ENCODE measurements around the gene CTRL. TPM values are rescaled to one million over a fixed set of nuclear protein-coding genes. Genes with fewer than 3 reads are reported as not detected.

Gene CTRL
- polyA plus RNA-seq, 1 donor (not counting 4 experiments of a cell fraction or from before 2014, with no cell fraction given), result 0.10 TPM

GRCh38 chr16:67951485-67951884 is 19.8 kb upstream of the CTRL start:
- no peak for FAIRE-seq

DNA sequence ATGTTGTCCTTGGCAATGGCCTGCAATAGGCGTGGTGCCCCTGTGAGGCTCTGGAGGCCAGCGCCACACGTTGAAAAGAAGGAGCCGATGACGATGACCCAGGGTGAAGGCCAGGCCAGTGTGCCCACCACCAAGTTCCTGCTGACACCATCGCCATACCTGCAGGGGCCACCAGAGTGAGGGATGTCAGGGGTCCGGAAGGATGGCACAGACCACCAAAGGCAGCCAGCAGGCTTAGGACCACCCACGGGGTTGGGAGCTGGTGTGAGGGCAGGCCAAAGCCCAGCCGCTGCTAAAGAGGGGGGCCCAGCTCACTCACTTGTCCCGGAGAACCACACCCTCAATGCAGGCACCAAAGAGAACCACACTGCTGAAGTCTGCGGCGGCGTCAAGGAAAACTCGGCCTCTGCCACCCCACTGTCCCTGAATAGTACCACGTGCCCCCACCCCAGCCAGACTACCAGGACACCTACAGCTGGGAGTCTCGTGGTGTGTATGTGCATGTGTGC is 18.7 kb upstream of the CTRL start:
- Histone ChIP-seq H3K9me3 (ENCODE audit: control insufficient read depth, low read depth, low read length) (no peaks in the 10 kb centered on the region), H3K9me1 (ENCODE audit: control insufficient read depth, extremely low read depth, insufficient read depth, low read length) (peaks cover 2% of the 10 kb centered on the region), H3K9ac (ENCODE audit: control insufficient read depth, extremely low read depth, insufficient read depth, low read length) (no peak overlapping the region), H4K20me1 (ENCODE audit: control insufficient read depth, extremely low read depth, insufficient read depth, low read length) (peaks cover 12% of the 10 kb centered on the region), H3K27me3 (ENCODE audit: control insufficient read depth, extremely low read depth, insufficient read depth, low read length) (no peaks in the 10 kb centered on the region), H2AFZ (ENCODE audit: control insufficient read depth, low read length) (no peak overlapping the region), H3K27ac (ENCODE audit: control insufficient read depth, insufficient read depth, low read length) (no peak overlapping the region), H3K36me3 (ENCODE audit: control insufficient read depth in 2 of 2, extremely low read depth in 1 of 2, insufficient read depth in 2 of 2, low read length in 2 of 2) (peaks cover 79 to 80% of the 10 kb centered on the region in 2 experiments), H3K4me1 (ENCODE audit: control insufficient read depth, extremely low read depth, insufficient read depth, low read length) (no peaks in the 10 kb centered on the region), H3K4me3 (ENCODE audit: control insufficient read depth in 2 of 3, extremely low read depth in 1 of 3, insufficient read depth in 2 of 3, low read depth in 1 of 3, low read length in 3 of 3) (no peak overlapping the region), H3K4me2 (ENCODE audit: control insufficient read depth, extremely low read depth, insufficient read depth, low read depth, low read length) (no peak overlapping the region), H3K79me2 (ENCODE audit: control insufficient read depth, insufficient read depth, low read length) (peaks cover 12% of the 10 kb centered on the region)
- TF ChIP-seq EZH2 (IDR thresholded peaks at IDR 0.05; ENCODE audit: low read length), result no peak
- TF ChIP-seq, protein P1, sequence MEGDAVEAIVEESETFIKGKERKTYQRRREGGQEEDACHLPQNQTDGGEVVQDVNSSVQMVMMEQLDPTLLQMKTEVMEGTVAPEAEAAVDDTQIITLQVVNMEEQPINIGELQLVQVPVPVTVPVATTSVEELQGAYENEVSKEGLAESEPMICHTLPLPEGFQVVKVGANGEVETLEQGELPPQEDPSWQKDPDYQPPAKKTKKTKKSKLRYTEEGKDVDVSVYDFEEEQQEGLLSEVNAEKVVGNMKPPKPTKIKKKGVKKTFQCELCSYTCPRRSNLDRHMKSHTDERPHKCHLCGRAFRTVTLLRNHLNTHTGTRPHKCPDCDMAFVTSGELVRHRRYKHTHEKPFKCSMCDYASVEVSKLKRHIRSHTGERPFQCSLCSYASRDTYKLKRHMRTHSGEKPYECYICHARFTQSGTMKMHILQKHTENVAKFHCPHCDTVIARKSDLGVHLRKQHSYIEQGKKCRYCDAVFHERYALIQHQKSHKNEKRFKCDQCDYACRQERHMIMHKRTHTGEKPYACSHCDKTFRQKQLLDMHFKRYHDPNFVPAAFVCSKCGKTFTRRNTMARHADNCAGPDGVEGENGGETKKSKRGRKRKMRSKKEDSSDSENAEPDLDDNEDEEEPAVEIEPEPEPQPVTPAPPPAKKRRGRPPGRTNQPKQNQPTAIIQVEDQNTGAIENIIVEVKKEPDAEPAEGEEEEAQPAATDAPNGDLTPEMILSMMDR (optimal IDR thresholded peaks at IDR 0.05 in 1 of 3, IDR thresholded peaks at IDR 0.05 in 1 of 3, conservative IDR thresholded peaks at IDR 0.05 in 1 of 3; ENCODE audit: extremely low read depth in 1 of 3, insufficient read depth in 2 of 3, low read length in 3 of 3), result no peak
- FAIRE-seq (no peak), DNase-seq (ENCODE audit: low read depth, low spot score) (no peak)
- dilution Hi-C loops (cut with MboI; ENCODE audit: extremely low pct_ligation_motif_present, low sequenced_read_pairs), result no loop called here

More at GRCh38 chr16:67951485-67951884, 19.8 kb upstream of the CTRL start:
- no peak overlapping the region for H2AFZ ChIP-seq (ENCODE audit: control insufficient read depth, low read length)
- H3K79me2 ChIP-seq (ENCODE audit: control insufficient read depth, insufficient read depth, low read length), result peaks cover 12% of the 10 kb centered on the region
- no peak overlapping the region for H3K27ac ChIP-seq (ENCODE audit: control insufficient read depth, insufficient read depth, low read length)
- H3K9ac ChIP-seq (ENCODE audit: control insufficient read depth, extremely low read depth, insufficient read depth, low read length), result no peak overlapping the region
- no peak for DNase-seq (ENCODE audit: low read depth, low spot score)
- dilution Hi-C loops (cut with MboI; ENCODE audit: extremely low pct_ligation_motif_present, low sequenced_read_pairs), result no loop called here
- no peak for TF ChIP-seq EZH2 (IDR thresholded peaks at IDR 0.05; ENCODE audit: low read length)
- TF ChIP-seq, protein P1 (optimal IDR thresholded peaks at IDR 0.05 in 1 of 3, IDR thresholded peaks at IDR 0.05 in 1 of 3, conservative IDR thresholded peaks at IDR 0.05 in 1 of 3; ENCODE audit: extremely low read depth in 1 of 3, insufficient read depth in 2 of 3, low read length in 3 of 3), result no peak
- H3K4me2 ChIP-seq (ENCODE audit: control insufficient read depth, extremely low read depth, insufficient read depth, low read depth, low read length), result no peak overlapping the region
- H3K4me3 ChIP-seq (ENCODE audit: control insufficient read depth in 2 of 3, extremely low read depth in 1 of 3, insufficient read depth in 2 of 3, low read depth in 1 of 3, low read length in 3 of 3), result no peak overlapping the region
- H3K9me3 ChIP-seq (ENCODE audit: control insufficient read depth, low read depth, low read length), result no peaks in the 10 kb centered on the region
- H3K36me3 ChIP-seq (ENCODE audit: control insufficient read depth in 2 of 2, extremely low read depth in 1 of 2, insufficient read depth in 2 of 2, low read length in 2 of 2), result peaks cover 69 to 74% of the 10 kb centered on the region in 2 experiments
- no peaks in the 10 kb centered on the region for H3K4me1 ChIP-seq (ENCODE audit: control insufficient read depth, extremely low read depth, insufficient read depth, low read length)
- H3K27me3 ChIP-seq (ENCODE audit: control insufficient read depth, extremely low read depth, insufficient read depth, low read length), result no peaks in the 10 kb centered on the region
- H3K9me1 ChIP-seq (ENCODE audit: control insufficient read depth, extremely low read depth, insufficient read depth, low read length), result peaks cover 2% of the 10 kb centered on the region
- peaks cover 12% of the 10 kb centered on the region for H4K20me1 ChIP-seq (ENCODE audit: control insufficient read depth, extremely low read depth, insufficient read depth, low read length)
